ENCODE results near the gene MAP7.

The MAP7 gene

GRCh38 chr6:136446579-136447187 lies 103.5 kb downstream of the MAP7 start:
- H3K27ac ChIP-seq, result no peak overlapping the region

GRCh38 chr6:136446145-136446544 lies 104.1 kb downstream of the MAP7 start:
- TF ChIP-seq ZFX (IDR thresholded peaks at IDR 0.05) (no peak), CTCF (conservative IDR thresholded peaks at IDR 0.05) (no peak)
- no peak overlapping the region for H3K27ac ChIP-seq

More at GRCh38 chr6:136446579-136447187, 103.5 kb downstream of the MAP7 start:
- TF ChIP-seq CTCF (conservative IDR thresholded peaks at IDR 0.05) (no peak), ZFX (IDR thresholded peaks at IDR 0.05) (no peak)

- TF ChIP-seq CTCF (conservative IDR thresholded peaks at IDR 0.05), result no peak
- no peak for TF ChIP-seq ZFX (IDR thresholded peaks at IDR 0.05)
- no peak overlapping the region for H3K27ac ChIP-seq
Measured at GRCh38 chr6:136445063-136445462, 105.2 kb downstream of the MAP7 start.

- H3K27ac ChIP-seq, result no peak overlapping the region
- TF ChIP-seq ZFX (IDR thresholded peaks at IDR 0.05) (no peak), CTCF (conservative IDR thresholded peaks at IDR 0.05) (no peak)
Measured at GRCh38 chr6:136440203-136440602, 110.0 kb downstream of the MAP7 start.

- TF ChIP-seq CTCF (conservative IDR thresholded peaks at IDR 0.05), result no peak
- TF ChIP-seq ZFX (IDR thresholded peaks at IDR 0.05), result no peak
- H3K27ac ChIP-seq, result no peak overlapping the region
Measured at GRCh38 chr6:136439514-136440190, 110.6 kb downstream of the MAP7 start.

- TF ChIP-seq CTCF (conservative IDR thresholded peaks at IDR 0.05) (no peak), ZFX (IDR thresholded peaks at IDR 0.05) (no peak)
- H3K27ac ChIP-seq, result no peak overlapping the region
Measured at GRCh38 chr6:136438441-136438840, 111.8 kb downstream of the MAP7 start.

GRCh38 chr6:136437246-136437645 lies 113.0 kb downstream of the MAP7 start:
- TF ChIP-seq CTCF (conservative IDR thresholded peaks at IDR 0.05) (no peak), ZFX (IDR thresholded peaks at IDR 0.05) (no peak)

More at GRCh38 chr6:136437246-136437645, 113.0 kb downstream of the MAP7 start:
- H3K27ac ChIP-seq, result no peak overlapping the region
